AML-193 (cell line): ENCODE results near the gene HNRNPA2B1.
"Not testable (repeated sequence)": the region's sequence is repeated elsewhere in the genome, so short reads cannot be mapped to it uniquely, and the experiment has no call there.

ENCODE experiments used
- DNase-seq, 2 experiments: peaks; one replicate each; lab custom pipeline; 2025; lab: John Stamatoyannopoulos, UW

Gene HNRNPA2B1

GRCh38 chr7:26185131-26185843, 15.3 kb downstream of the HNRNPA2B1 start:
- no peak for DNase-seq

DNA sequence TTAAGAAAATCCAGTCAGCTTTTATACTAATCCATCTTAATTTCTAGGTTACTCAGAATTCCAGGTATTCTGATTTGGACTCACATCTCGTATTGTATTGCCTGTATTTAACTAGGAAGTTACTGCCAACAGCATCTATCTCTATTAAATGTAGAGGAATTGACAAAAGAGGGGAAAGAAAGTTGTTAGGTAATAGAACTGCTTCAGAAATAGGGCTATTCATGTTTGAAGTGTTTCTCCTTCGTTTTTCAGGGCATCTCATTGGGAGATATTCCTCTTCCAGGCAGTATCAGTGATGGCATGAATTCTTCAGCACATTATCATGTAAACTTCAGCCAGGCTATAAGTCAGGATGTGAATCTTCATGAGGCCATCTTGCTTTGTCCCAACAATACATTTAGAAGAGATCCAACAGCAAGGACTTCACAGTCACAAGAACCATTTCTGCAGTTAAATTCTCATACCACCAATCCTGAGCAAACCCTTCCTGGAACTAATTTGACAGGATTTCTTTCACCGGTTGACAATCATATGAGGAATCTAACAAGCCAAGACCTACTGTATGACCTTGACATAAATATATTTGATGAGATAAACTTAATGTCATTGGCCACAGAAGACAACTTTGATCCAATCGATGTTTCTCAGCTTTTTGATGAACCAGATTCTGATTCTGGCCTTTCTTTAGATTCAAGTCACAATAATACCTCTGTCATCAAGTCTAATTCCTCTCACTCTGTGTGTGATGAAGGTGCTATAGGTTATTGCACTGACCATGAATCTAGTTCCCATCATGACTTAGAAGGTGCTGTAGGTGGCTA, 16.1 kb downstream of the HNRNPA2B1 start:
- DNase-seq = not testable (repeated sequence)

- no peak for DNase-seq
Observed at GRCh38 chr7:26183545-26184280, 16.8 kb downstream of the HNRNPA2B1 start.

DNA sequence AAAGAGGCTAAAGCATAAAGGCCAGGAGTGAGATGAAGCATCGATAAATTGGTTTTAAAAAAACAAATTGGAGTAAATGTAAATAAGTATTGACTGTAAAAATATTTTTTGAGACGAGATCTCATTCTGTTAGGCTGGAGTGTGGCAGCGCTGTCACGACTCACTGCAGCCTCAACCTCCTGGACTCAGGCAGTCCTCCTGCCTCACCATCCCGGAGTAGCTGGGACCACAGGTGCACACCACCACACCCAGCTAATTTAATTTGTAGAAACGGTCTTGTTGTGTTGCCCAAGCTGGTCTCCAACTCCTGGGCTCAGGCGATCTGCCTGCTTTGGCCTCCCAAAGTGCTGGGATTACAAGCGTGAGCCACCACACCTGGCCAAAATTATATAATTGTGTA, 17.8 kb downstream of the HNRNPA2B1 start:
- DNase-seq = no peak

GRCh38 chr7:26182283-26182682, 18.3 kb downstream of the HNRNPA2B1 start:
- DNase-seq = no peak

- no peak for DNase-seq
Observed at GRCh38 chr7:26181474-26182227, 18.9 kb downstream of the HNRNPA2B1 start.

- DNase-seq = no peak
Observed at GRCh38 chr7:26180792-26181198, 19.8 kb downstream of the HNRNPA2B1 start.

DNA sequence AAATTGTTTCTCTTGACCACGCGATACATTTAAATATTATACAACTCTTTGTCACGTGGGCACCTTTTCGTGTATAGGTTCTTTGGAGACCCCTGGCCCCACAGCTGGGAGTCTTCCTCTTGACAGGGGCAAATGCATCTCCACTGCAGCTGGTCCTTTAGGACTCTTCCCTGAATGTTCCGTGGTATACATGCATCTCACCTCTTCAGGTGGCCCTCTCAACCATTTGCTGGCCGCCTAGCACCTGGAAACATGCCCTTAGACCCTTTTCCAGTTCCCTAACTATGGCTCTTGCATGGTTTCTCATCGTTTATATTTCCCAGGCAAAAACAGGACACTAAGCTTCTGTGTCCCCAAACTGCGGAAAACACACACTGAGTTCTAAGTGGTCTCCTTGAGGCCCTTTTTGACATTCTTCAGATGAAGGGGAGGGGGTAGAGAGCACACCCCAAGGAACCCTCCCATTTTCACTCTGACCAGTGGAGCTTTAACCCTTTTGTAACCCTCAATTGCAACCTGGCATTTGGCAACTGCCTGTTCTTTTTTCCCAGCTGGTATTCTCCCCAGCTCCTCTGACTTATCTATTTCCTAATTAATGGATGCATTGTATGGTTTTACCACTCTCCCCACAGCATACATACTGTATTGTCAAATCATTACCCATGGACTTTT, 20.6 kb downstream of the HNRNPA2B1 start:
- no peak for DNase-seq

DNA sequence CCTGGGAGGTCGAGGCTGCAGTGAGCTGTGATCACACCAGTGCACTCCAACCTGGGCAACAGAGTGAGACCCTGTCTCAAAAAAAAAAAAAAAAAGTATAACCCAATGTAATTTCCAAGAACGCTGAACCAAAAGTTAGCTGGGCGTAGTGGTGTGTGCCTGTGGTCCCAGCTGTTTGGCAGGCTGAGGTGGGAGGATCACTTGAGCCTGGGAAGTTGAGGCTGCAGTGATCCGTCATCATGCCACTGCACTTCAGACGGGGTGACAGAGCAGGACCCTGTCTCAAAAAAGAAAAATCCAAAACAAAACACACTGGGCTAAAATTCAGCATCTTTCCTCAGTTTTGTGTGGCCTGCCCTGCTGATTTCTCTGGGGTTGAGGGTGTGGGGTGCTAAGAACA, 21.1 kb downstream of the HNRNPA2B1 start:
- no peak for DNase-seq

- DNase-seq = no peak
Observed at GRCh38 chr7:26178272-26178960, 22.1 kb downstream of the HNRNPA2B1 start.

DNA sequence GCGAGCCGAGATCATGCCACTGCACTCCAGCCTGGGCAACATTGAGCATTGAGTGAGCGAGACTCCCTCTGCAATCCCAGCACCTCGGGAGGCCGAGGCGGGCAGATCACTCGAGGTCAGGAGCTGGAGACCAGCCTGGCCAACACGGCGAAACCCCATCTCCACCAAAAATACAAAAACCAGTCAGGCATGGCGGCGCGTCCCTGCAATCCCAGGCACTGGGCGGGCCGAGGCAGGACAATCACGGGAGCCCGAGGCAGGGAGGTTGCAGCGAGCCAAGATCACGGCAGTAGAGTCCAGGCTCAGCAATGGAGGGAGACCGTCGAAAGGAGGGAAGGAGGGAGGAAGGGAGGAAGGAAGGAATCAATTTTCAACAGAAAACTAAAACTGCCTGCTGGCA, 23.3 kb downstream of the HNRNPA2B1 start:
- DNase-seq = not testable (repeated sequence)

DNA sequence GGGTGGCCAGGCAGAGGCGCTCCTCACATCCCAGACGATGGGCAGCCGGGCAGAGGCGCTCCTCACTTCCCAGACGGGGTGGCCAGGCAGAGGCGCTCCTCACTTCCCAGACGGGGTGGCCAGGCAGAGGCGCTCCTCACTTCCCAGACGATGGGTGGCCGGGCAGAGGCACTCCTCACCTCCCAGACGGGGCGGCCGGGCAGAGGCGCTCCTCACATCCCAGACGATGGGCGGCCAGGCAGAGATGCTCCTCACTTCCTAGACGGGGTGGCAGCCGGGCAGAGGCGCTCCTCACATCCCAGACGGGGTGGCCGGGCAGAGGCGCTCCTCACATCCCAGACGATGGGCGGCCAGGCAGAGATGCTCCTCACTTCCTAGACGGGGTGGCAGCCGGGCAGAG, 23.9 kb downstream of the HNRNPA2B1 start:
- DNase-seq = not testable (repeated sequence)

- DNase-seq = not testable (repeated sequence)
Observed at GRCh38 chr7:26175903-26176302, 24.6 kb downstream of the HNRNPA2B1 start.

- DNase-seq = no peak
Observed at GRCh38 chr7:26172048-26172447, 28.5 kb downstream of the HNRNPA2B1 start.

GRCh38 chr7:26171601-26172000, 28.9 kb downstream of the HNRNPA2B1 start:
- no peak for DNase-seq

- no peak for DNase-seq
Observed at GRCh38 chr7:26170663-26171062, 29.9 kb downstream of the HNRNPA2B1 start.

- DNase-seq = no peak
Observed at GRCh38 chr7:26169271-26169670, 31.3 kb downstream of the HNRNPA2B1 start.

DNA sequence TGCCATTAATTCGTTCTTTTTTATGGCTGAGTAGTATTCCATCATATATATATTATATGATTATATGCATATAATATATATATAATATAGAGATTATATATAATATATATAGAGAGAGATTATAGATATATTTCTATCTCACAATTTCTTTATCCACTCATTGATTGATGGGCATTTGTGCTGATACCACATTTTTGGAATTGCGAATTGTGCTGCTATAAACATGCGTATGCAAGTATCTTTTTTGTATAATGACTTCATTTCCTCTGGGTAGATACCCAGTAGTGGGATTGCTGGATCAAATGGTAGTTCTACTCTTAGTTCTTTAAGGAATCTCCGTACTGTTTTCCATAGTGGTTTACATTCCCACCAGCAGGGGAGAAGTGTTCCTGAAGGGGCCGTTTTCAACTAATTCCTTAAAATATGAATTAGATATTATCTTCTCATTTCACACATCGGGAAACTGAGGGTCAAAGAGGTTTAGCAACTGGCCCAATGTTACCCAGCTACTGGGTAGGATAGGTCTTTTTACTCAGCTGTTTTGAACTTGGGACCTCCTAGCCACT, 32.0 kb downstream of the HNRNPA2B1 start:
- no peak for DNase-seq

- DNase-seq = no peak
Observed at GRCh38 chr7:26167303-26167934, 33.1 kb downstream of the HNRNPA2B1 start.
